Retinal pigment epithelial cell (primary cell): ENCODE measurements around the gene SMTNL2.
A peak's percentile ranks its signal among the peaks of the same experiment; 100 is the strongest.

Source experiments
- DNase-seq: peaks from one replicate; pipeline ENCODE4 v3.0.0-alpha.2; 2010; ENCODE audit warnings: low read depth
- H3K4me3 ChIP-seq: 2 replicates; pipeline ENCODE4 v1.5.1; 2011; ENCODE audit warnings: mild to moderate bottlenecking, low read length, control low read depth, moderate library complexity
- TF ChIP-seq, protein P1 (sequence below): conservative IDR thresholded peaks from 2 replicates; pipeline ENCODE4 v1.5.1; 2011; ENCODE audit warnings: low read depth, low read length, control low read depth, inconsistent platforms

Gene SMTNL2

GRCh38 chr17:4625181-4625617 lies 40.9 kb downstream of the SMTNL2 start:
- no peak overlapping the region for H3K4me3 ChIP-seq
- TF ChIP-seq, protein P1, sequence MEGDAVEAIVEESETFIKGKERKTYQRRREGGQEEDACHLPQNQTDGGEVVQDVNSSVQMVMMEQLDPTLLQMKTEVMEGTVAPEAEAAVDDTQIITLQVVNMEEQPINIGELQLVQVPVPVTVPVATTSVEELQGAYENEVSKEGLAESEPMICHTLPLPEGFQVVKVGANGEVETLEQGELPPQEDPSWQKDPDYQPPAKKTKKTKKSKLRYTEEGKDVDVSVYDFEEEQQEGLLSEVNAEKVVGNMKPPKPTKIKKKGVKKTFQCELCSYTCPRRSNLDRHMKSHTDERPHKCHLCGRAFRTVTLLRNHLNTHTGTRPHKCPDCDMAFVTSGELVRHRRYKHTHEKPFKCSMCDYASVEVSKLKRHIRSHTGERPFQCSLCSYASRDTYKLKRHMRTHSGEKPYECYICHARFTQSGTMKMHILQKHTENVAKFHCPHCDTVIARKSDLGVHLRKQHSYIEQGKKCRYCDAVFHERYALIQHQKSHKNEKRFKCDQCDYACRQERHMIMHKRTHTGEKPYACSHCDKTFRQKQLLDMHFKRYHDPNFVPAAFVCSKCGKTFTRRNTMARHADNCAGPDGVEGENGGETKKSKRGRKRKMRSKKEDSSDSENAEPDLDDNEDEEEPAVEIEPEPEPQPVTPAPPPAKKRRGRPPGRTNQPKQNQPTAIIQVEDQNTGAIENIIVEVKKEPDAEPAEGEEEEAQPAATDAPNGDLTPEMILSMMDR: no peak
- peak; percentile 19 for DNase-seq

DNA sequence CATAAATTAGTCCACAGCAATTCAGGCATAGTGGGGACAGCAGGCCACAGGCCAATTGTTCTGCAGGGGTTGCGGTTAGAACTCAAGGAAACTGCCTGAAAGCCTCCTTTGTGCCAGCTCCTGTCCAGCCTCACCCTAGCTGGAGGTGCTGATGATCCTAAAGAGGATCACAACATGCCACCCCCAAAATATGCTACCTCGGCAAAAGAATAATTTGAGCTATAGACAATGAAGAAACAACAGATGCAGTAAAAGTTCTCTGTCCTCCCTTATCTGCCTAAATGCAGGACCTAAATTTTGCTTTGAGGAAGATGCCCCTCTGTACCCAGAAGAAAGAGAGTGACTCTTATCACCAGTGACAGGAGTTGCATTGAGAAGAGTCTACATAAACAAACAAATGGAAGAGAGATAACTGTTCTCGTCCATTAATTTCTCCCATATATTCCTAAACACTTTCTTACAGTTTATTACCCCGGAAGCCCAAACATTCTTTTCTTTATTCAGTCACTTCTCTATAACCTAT lies 42.5 kb downstream of the SMTNL2 start:
- no peak for DNase-seq
- TF ChIP-seq, protein P1: no peak

DNA sequence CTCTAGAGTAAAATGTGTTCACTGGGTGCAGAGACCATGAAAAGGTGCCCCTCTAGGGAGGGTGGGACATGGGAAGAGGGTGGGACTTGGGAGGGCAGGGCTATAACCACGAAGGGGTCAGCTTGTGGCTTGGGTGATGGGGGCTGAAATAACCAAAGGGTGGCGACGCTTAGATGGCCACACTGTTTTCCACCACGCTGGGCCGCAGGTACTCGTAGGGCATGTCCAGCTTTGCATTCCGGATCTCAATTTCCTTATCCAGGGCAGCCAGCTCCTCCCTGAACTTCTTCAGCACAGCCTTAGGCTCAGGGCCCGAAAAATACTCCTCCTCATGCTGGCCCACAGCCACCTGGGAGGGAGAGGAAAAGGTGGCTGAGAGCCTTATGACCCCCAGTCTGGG lies 47.1 kb downstream of the SMTNL2 start:
- TF ChIP-seq, protein P1: no peak

More for the DNA sequence above, 42.5 kb downstream of the SMTNL2 start:
- H3K4me3 ChIP-seq: no peak overlapping the region

DNA sequence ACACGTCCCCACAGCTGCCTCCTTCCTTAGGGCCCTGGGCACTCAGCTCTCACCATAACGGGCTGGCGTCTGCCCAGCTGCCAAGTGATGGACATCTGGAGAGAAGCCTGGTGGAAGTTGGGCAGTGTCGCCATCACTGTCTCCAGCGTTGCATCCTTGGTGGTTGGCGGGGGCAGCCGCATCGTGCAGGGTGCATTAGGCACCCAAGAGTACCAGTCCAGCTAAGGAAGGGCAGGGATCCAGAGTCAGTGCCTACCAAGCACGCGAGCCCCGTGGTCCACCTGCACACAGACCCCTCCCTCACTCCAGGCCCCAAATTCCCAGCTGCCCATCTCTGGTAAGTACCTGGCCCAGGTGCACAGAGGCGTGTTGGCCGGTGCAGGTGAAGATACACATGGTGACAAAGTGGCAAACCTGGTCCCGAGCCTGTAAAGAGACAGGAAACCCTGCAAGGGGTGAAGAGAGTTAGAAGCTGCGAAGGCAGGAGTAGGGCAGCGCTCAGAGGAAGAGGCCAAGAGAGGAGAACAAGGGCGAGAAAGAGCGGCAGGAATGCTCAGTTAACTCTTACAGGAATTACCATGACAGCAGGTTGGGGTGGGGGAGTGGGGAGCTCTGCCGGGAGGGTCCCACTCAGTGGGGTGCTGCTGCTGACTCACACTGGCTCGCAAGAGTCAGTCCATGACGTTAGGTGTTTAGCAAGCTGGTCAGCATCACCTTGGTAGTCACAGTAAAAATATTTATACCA lies 47.7 kb downstream of the SMTNL2 start:
- no peak overlapping the region for H3K4me3 ChIP-seq
- DNase-seq: no peak
- TF ChIP-seq, protein P1: no peak

More for the DNA sequence above, 47.1 kb downstream of the SMTNL2 start:
- no peak overlapping the region for H3K4me3 ChIP-seq
- no peak for DNase-seq

GRCh38 chr17:4632581-4632920 lies 48.2 kb downstream of the SMTNL2 start:
- TF ChIP-seq, protein P1: no peak
- DNase-seq: no peak
- no peak overlapping the region for H3K4me3 ChIP-seq

DNA sequence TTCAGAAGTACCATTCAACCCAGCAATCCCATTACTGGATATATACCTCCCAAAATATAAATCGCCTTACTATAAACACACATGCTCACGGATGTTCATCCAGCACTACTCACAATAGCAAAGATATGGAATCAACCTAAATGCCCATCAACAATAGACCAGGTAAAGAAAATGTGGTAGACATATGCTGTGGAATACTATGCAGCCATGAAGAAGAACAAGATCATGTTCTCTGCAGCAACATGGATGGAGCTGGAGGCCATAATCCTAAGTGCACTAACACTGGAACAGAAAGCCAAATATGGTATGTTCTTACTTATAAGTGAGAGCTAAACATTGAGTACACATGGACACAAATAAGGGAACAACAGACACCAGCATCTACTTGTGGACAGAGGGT lies 49.3 kb downstream of the SMTNL2 start:
- no peak overlapping the region for H3K4me3 ChIP-seq
- DNase-seq: no peak
- TF ChIP-seq, protein P1: no peak

GRCh38 chr17:4634976-4635375 lies 50.6 kb downstream of the SMTNL2 start:
- no peak for DNase-seq
- no peak overlapping the region for H3K4me3 ChIP-seq
- TF ChIP-seq, protein P1: no peak
